HG02642 (cell line): Measurements from ENCODE around the gene ATP11C.
"Not testable (repeated sequence)": the region's sequence is repeated elsewhere in the genome, so short reads cannot be mapped to it uniquely, and the experiment has no call there.

ENCODE experiments used
- ATAC-seq: cut with Tn5 transposase; IDR thresholded peaks from one replicate; pipeline ENCODE4 v1.9.1; 2021; ENCODE audit warnings: mild to moderate bottlenecking; ENCODE audit not compliant: unreplicated experiment, poor library complexity

The ATP11C gene

DNA sequence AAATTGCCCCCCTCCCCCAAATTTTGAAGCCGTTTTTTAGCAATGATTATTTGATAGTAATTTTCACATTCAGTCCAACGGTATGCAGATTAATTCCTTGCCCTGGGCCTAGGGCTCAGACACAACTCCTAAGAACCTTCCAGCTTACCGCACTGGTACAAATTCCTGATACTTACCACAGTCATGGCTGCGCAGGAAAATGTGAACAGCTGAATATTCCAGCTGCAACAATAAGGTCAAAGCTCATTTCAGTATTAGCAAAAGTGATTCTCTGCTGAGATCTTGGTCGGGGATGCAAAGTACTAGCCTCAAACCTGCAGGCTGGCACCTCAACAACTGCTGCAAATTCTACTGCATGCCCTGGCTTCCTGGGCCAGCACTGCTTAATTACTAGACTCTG, 3.0 kb downstream of the ATP11C start:
- no peak for ATAC-seq

DNA sequence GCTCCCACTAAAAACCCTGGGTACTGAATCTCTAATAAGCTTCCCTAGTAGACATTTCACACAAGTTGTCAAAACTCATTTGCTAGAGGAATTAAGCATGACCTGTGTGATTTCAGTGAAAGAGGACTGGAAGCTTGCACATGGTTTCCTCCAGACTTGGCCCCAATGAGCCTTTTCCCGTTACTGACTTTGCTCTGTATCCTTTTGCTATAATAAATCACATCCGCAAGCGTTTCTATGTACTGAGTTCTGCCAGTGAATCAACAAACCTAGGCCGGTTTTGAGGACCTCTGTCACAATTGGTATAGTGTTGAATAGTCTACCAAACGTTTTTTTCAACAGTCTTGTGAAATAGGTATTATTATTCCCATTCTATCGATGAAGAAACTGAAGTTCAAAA, 8.2 kb downstream of the ATP11C start:
- ATAC-seq: no peak

DNA sequence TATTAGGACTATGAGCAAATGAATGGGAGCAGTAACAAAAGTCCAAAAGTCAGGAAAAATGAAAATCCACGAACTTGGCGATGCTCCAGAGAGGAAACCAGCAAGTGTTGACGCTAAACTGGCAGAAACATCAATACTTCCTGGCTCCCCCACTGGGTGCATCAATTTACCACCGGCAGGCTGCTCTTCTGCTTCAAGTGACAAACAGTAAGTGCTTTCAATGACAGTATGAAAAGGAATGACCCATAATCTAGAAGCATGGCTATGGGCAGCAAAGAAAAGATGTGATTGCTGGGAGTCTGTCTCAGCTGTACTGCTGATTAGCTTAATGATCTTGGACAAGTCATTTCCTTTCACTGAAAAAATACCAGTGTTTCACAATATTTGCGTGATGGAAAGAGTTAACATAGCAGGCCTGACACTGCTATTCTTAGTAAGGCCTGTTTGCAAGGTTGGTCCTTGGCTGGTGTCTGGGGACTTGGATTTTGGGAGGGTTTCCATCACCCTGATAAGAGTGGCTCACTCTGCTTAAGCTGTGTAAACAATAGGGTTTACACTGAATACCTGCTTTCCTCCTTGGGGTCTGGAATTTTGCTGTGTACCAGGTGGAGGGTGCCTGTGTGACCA, 8.7 kb downstream of the ATP11C start:
- no peak for ATAC-seq

DNA sequence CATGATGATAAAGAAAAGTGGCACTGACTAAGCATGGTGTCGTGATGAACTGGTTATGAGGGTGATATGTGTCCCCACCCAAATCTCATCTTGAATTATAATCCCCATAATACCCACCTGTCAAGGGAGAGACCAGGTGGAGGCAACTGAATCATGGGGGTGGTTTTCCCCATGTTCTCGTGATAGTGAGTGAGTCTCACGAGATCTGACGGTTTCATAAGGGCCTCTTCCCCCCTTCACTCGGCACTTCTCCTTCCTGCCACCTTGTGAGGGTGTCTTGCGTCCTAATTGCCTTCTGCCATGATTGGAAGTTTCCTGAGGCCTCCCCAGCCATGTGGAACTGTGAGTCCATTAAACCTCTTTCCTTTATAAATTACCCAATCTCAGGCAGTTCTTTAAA, 11.7 kb downstream of the ATP11C start:
- ATAC-seq: not testable (repeated sequence)

DNA sequence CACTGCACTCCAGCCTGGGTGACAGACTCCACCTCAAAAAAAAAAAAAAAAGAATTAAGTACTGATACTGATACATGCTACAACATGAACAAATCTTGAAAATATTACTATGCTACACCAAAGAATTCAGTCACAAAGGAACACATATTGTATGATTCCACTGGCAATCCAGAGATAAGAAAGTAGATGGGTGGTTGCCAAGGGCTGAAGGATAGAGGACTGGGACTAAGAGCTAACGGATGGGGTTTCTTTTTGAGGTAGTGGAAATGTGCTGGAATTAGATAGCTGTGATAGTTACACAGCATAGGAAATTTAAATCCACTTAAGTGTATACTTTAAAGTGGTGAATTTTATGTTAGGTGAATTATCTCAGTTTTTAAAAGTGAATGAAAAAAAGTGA, 12.5 kb downstream of the ATP11C start:
- ATAC-seq: no peak

DNA sequence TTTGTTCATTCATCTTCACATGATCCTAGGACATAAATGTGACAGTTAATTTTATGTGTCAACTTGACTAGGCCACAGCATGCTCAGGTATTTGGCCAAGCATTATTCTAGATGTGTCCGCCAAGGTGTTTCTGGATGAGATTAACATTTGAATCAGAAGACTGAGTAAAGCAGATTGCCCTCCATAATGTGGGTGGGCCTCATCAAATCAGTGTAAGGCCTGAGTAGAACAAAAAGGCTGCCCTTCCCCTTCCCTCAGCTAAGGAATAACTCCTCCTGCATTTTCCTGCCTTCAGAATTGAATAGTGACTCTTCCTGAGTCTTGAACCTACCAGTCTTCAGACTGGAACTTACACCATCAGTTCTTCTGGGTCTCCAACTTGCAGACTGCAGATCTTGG, 18.4 kb downstream of the ATP11C start:
- no peak for ATAC-seq

DNA sequence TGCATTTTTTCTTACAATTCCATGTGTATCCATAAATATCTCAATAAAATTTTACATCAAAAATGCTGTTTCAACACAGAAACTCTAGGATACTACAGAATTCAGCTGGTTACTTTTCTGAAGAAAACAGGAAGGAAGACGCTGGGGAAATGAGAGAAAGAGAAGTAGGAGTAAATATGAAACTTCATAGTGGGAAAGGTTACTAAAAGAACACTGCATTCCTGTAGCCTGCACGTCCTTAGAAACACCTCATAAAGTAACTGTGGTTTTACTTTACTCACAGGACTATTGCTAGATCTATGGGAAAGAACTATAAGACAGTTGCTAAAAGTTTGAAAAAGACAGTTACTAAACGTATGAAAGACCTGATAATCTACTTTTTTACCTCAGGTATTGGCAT, 23.1 kb downstream of the ATP11C start:
- peak; percentile 58 for ATAC-seq

DNA sequence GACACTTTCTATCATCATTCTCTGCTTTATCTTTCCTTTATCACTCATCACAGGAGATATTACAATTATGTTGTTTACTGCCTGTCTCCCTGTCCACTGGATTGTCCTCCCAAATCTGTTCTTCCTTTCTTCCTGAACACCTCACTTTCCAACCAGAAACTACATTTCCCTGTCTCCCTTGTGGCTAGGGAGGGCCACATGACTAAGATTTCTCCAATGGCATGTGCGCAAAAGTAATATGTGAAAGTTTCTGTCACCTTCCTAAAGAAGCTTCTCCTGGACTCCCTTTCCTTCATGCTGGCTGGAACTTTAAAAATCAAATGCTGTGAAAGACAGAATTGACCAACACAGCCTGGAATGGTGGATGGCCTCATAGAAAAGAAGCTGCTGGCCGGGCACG, 25.8 kb downstream of the ATP11C start:
- no peak for ATAC-seq

DNA sequence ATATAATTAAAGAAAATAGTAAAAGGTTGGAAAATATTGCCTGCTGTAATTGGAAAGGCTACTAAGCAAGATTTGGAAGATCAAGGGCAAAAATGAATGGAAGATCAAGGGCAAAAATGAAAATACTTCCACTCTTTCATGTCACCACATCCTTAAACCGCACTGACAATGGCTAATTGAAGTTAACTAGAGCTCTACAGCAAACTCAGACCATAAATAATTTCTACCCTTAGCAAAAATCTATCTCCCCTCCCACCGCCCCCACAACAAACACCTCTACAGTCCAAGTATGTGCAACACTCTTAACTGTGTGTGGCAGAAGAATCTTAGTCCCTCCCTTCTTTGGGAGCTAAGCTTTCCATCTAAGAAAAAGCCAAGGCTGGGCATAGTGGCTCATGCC, 27.1 kb downstream of the ATP11C start:
- no peak for ATAC-seq

DNA sequence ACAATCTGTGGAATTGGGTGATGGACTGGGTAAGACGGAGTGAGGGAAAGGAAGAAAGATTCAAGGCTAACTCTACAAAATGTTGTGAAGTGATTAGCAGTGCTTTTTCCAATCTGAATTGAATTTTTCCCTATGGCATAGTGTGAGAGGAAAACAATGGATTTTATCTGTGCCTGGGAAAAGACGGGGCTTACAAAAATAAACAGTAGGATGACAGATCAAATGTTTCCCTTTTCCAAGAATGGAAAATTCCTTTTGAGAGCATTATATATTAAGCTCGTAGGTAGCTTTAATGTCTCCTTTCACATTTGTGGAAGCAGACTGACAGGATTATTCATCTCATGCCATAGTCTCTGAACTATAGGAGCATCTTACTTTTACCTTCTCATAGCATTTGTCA, 27.8 kb downstream of the ATP11C start:
- ATAC-seq: no peak

DNA sequence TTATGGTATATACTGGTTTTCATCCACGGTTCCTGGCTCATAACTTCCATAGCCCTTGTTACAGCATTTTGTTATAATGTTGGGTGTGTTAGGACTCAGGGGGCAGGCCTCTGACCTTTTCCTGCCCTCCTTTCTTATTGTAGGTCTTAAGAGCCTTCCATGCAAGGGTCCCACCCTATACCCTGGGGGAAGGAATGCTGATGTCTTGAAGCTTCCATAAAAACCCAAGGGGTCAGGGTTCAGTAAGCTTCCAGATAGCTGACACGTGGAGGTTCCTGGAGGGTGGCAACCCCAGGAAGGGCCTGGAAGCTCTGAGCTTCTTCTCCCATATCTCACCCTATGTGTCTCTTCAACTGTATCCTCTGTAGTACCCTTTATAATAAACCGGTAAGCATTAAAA, 29.6 kb downstream of the ATP11C start:
- no peak for ATAC-seq

DNA sequence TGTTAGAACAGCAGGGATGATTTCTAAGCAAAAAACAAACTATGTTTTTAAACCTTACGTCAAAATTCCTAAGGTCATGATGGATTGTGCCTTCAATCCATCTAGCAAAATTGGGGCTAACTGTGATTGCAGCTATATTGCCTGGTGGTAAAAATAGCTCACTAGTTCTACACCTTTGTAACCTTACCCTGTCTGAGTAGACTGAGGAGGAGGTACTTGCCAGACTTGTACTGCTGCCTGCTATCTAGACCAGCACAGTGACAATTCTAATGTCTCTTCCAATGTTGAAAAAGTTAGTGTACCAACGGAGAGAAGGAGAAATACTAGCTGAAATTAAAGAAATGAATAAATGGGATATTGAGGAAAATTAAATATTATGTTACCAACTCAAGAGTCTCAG, 30.3 kb downstream of the ATP11C start:
- ATAC-seq: no peak

DNA sequence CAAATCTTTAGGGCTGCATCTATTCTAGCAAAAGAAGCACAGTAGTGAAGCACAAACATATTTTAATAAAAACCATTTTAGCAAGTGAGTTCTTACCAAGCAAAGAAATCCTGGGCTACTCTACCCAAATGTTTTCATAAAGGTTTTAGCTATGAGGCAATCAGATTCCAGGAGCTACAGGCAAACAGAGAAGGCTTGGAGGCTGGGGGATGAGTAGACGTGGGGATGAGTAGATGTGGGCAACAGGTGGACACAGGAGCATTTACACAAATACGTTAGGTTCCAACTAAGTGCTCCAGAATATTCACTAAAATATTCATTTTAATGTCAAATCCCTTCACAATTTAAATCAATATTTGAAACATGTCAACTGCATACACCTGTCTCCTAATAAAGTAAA, 34.5 kb downstream of the ATP11C start:
- no peak for ATAC-seq

DNA sequence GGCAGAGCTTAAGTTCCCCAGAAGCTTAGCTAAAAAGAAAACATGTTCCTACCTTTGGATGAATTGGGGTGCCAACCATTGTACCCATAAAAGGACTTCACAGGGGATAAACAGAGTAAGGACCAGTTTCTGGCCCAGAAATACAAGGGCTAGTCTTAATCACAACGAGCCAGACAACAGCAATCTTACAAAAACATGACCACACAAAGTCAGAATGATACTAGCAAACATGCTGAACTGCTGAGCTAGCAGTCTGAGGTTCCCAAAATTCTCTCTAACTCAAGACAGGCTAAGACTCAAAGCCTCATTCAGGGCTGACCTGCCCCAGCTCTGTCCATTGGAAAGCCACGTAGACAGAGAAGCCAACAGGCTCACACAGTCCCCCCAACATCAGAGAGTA, 40.3 kb downstream of the ATP11C start:
- peak; percentile 85 for ATAC-seq

DNA sequence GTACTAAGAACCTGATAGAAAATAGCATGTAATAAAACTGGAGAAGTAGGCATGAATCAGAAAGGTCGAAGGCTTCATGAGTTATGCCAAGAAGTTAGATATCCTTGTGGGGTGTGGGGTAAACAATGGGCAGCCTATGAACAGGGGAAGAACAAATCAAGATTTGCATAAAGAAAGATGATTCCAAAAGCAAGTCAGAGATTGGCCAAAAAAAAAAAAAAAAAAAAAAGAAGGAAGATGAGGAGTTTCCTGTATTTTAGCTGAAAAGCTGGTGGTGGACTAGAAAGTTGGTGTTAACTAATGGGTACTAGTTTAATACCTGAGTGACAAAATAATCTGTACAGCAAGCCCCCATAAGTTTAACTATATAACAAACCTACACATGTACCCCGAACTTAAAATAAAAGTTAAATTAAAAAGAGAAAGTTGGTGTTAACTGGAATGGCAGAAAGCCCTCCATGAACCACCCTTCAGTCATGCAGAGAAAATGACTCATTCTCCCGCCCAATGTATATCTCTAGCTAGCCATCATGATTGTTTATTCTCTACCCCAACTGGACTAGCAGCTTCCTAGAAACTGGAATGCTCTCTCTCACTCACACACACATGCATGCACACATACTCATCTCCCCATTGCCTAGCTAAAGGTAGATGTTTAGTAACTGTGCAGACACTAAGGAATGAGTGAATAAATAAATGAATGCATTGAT, 41.7 kb downstream of the ATP11C start:
- no peak for ATAC-seq

DNA sequence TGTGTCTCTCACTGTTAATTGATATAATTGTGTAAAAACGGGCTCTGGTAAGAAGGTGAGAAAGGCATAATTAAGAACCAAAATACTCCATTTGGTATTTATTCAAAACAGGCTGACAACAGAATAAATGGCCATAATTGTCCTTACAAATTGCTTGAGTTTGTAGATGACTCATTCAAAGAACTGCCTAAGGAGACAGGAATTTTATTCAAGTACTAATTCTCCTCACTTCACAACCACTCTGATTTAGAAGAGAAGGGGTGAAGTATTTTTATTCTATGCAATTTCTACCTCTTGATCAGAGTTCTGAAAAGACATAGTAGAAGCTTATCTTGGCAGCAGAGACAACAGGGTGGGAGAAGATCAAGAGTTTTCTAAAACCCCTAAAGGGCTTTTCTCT, 43.1 kb downstream of the ATP11C start:
- no peak for ATAC-seq

DNA sequence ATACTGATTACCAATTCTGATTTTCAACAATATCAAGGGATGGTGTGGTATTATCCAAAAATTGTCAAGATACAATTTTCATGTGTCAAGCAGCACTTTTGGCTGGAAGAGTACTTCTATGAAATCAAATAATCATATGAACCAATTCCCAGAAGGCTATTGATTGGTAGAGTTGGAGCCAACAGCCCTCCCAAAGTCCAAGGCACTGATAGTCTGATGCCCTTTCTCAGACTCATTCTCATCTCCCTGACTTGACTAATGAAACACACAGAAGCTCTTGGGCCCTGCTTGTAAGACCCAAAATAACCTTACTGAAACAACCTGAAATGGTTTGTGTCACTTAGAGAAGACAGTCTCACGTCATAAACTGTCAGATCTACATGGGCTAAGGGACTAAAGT, 48.9 kb downstream of the ATP11C start:
- ATAC-seq: no peak

DNA sequence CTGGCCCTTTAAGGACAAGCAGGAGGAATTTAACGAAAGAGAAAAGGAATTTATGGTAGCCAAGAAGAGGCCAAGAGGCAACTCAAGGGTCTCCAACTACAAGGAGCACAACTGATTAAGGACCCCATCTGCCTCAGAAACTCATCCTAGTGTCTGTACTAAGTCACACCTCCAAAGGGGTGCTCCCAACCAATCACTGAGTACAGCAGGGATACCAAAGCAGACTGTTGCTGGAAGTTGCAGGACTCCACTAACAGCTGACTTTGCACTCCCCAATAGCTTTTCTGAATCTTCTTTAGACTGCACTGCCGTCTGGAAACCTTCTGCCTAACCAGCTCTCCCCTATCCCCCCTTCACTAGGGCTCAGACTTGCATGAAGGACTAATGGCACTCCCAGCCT, 50.6 kb downstream of the ATP11C start:
- ATAC-seq: no peak

DNA sequence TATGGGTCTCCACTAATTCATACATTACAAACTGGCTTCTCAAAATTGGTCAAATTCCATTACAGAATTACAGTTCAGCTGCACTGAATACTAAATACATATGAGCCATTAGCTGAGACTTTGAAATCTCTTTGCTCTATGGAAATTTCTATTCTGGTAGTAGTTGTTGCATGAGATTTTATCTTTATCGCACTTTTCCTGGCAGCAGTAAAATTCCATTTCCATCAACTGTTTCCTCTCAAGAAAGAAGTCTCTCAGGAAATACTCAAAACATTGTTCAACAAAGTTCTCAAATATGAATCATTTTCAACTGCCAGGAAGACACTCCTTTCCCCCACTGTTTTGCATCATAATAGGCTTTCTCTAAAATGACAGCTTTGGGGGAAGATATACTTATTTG, 51.3 kb downstream of the ATP11C start:
- ATAC-seq: no peak

DNA sequence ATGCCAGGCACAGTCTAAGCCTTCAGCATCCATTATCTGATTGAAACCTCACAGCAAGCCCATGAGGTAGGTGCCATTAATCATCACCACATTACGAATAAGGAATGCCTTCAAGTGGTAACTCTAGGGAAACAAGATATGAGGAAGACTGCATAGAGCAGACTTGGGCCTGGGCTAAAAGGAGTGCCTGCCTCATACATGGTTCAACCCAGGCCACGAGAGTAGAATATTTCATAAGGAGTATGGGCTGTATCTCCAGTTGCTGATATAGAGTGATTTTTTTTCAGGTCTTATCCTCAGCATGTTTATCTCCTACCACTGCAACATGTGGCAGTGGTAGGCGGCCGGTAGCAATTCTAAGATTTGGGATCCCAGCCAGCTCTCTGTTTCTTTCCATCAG, 51.7 kb downstream of the ATP11C start:
- no peak for ATAC-seq

DNA sequence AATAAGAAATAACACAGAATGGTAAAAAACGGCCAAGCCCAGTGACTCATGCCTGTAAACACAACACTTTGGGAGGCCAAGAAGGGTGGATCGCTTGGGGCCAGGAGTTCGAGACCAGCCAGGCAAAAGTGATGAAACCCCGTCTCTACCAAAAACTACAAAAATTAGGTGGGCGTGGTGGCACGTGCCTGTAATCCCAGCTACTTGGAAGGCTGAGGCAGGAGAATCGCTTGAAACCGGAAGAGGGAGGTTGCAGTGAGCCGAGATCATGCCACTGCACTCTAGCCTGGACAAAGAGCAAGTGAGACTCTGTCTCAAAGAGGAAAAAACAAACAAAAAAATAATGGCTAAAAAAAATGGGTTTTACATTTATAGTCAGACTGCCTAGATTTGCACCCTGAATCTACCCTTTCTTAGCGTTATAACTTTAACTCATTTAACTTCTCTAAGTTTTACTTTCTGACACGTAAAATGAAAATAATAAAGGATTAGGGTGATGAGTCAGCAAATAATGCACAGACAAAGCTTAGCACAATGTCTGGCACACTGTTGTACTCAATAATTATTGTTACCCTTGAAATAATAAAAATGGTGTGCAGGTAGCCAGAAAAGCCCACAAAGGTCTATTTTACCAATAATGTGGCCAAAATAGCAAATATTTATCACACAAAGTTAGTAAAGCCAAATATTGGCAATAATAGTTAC, 55.0 kb downstream of the ATP11C start:
- ATAC-seq: no peak

DNA sequence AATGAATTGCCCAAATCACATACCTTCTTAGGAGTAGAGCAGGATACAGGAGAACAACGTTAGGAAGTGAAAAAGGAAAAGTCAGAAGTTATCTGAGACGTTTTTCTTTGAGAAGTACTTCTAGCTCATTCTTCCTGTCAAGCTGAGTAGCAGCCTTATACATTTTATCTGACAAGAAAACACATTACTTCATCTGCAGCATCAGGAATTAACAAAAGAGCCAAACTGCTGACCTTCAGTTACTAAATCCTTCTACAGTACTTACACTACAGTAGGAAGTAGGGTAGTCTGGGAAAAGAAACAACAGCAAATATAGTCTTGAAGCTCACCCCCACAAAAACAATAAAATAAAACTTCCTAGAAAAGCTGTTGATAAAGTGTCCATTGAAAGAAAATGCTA, 57.0 kb downstream of the ATP11C start:
- no peak for ATAC-seq
